CD4-positive, alpha-beta T cell (primary cell): ENCODE results near the gene ADSS1. TPM values are rescaled to one million over a fixed set of nuclear protein-coding genes. Genes with fewer than 3 reads are reported as not detected.

ENCODE experiments used
- ATAC-seq: fragments of 200-7000 bp; cut with Tn5 transposase; one replicate; pipeline ENCODE4 v1.10.0; 2022; ENCODE audit warnings: mild to moderate bottlenecking; ENCODE audit not compliant: poor library complexity
- CTCF ChIA-PET: fragments of 350-600 bp; sonication (Branson Sonifier 250); formaldehyde crosslinking; loops from one replicate; lab custom pipeline; 2021; ENCODE audit warnings: antibody characterized with exemption, inconsistent platforms; lab: Charles Lee
- POLR2A ChIA-PET: fragments of 350-600 bp; sonication (Branson Sonifier 250); formaldehyde crosslinking; loops from one replicate; lab custom pipeline; 2021; ENCODE audit warnings: antibody characterized with exemption, inconsistent platforms; lab: Charles Lee
- DNase-seq, 14 experiments: peaks; one replicate each; pipeline ENCODE4 v3.0.0-alpha.2; 2013 to 2020; ENCODE audit warnings: mixed read lengths in 2 of 14
- H3K27ac ChIP-seq, 2 donors: one replicate each; pipeline versions ENCODE4 v1.5.1 to v1.7.0; 2013; ENCODE audit warnings: low read length in 2 of 2, low read depth in 1 of 2, mild to moderate bottlenecking in 1 of 2
- H3K27me3 ChIP-seq, 2 experiments: 1 replicate in 1 of 2; 2 replicates in 1 of 2; pipeline versions ENCODE4 v1.6.1 to v1.7.0; 2013; ENCODE audit warnings: low read length in 2 of 2, control low read depth in 1 of 2, mild to moderate bottlenecking in 1 of 2, moderate library complexity in 1 of 2; ENCODE audit not compliant: insufficient read depth in 2 of 2, control insufficient read depth in 1 of 2
- H3K36me3 ChIP-seq: one replicate; pipeline ENCODE4 v1.6.1; 2013; ENCODE audit warnings: low read length, control low read depth; ENCODE audit not compliant: insufficient read depth
- H3K4me1 ChIP-seq: one replicate; pipeline ENCODE4 v1.6.1; 2013; ENCODE audit warnings: low read length, control low read depth; ENCODE audit not compliant: insufficient read depth
- H3K4me3 ChIP-seq: one replicate; pipeline ENCODE4 v1.5.1; 2013; ENCODE audit warnings: mild to moderate bottlenecking, low read length, moderate library complexity
- H3K9me3 ChIP-seq, 2 experiments: 1 replicate in 1 of 2; 2 replicates in 1 of 2; pipeline versions ENCODE4 v1.6.1 to v1.7.0; 2013; ENCODE audit warnings: low read length in 2 of 2, mild to moderate bottlenecking in 2 of 2, control low read depth in 1 of 2, moderate library complexity in 1 of 2; ENCODE audit not compliant: control insufficient read depth in 1 of 2, insufficient read depth in 1 of 2
- H3K27ac Mint-ChIP-seq: one replicate; pipeline ENCODE4 v1.8.0; 2020; ENCODE audit warnings: mixed read lengths
- H3K27me3 Mint-ChIP-seq: one replicate; pipeline ENCODE4 v1.8.0; 2021; ENCODE audit warnings: mixed read lengths
- H3K36me3 Mint-ChIP-seq: one replicate; pipeline ENCODE4 v1.8.0; 2021; ENCODE audit warnings: low read depth, mixed read lengths
- H3K4me1 Mint-ChIP-seq: one replicate; pipeline ENCODE4 v1.8.0; 2021; ENCODE audit warnings: low read depth, mixed read lengths
- H3K4me3 Mint-ChIP-seq: one replicate; pipeline ENCODE4 v1.8.0; 2020; ENCODE audit warnings: mild to moderate bottlenecking, mixed read lengths
- H3K9me3 Mint-ChIP-seq: one replicate; pipeline ENCODE4 v1.8.0; 2020; ENCODE audit warnings: mixed read lengths
- intact Hi-C, 2 experiments: fragments of 100-400 bp; cut with DNase I in 1 of 2; cut with micrococcal nuclease in 1 of 2; formaldehyde crosslinking; loops; one replicate each; pipeline versions ENCODE4 v1.15.1 to v1.9.0; 2023 to 2025; cut with DNase I, micrococcal nuclease
- total RNA-seq, 174 experiments: library from RNA in 2 of 174; stranded (reverse) in 2 of 174; gene quantifications; one replicate each; pipeline ENCODE4 v1.2.3 and lab custom pipeline; 2021 to 2026
- TF ChIP-seq, protein P1 (sequence below): fragments of 200-600 bp; IDR thresholded peaks from one replicate; pipeline ENCODE4 v1.8.0; 2022; ENCODE audit warnings: antibody characterized with exemption, mild to moderate bottlenecking

ADSS1 gene
- total RNA-seq, 2 experiments from 2014 or later, result 2.0 to 2.7 TPM

DNA sequence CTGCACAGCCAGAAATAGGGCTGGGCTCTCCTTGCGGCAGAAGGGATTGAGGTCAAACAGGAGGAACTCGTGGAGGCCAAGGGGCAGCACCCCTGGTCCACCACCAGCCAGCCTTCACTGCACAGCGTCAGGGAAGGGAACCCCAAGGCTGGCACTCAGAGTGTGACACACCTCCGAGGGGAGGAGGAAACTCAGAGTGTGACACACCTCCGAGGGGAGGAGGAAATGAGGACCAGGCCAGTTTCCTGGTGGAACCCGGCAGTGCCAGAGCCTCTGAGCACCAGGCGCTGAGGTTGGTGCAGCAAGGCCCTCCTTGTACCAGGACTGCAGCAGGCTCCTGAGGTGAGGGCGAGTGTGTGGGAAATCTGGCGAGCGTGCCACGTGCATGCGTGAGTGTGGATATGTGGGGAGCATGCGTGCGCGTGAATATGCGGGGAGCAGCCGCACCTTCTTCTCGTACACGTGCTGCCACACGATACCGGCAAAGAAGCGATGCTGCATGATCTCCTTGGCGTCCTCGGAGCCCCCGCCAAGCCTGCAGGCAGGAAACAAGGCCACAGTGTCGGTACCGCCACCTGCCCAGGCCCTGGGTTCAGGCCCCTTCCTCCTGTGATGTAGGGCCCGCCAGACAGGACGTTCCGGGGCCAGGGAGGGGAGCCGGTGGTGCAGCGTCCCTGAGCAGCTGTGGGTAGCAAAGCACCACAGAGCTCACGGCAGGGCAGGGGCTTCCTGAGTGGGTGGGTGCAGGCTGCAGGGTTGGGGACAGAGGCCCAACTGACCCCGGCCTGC lies 48.1 kb downstream of the ADSS1 start:
- Mint-ChIP-seq H3K27ac (no peak overlapping the region), H3K4me1 (no peaks in the 10 kb centered on the region), H3K4me3 (no peak overlapping the region), H3K9me3 (no peaks in the 10 kb centered on the region), H3K27me3 (no peaks in the 10 kb centered on the region), H3K36me3 (peaks cover 29% of the 10 kb centered on the region)
- TF ChIP-seq, protein P1, sequence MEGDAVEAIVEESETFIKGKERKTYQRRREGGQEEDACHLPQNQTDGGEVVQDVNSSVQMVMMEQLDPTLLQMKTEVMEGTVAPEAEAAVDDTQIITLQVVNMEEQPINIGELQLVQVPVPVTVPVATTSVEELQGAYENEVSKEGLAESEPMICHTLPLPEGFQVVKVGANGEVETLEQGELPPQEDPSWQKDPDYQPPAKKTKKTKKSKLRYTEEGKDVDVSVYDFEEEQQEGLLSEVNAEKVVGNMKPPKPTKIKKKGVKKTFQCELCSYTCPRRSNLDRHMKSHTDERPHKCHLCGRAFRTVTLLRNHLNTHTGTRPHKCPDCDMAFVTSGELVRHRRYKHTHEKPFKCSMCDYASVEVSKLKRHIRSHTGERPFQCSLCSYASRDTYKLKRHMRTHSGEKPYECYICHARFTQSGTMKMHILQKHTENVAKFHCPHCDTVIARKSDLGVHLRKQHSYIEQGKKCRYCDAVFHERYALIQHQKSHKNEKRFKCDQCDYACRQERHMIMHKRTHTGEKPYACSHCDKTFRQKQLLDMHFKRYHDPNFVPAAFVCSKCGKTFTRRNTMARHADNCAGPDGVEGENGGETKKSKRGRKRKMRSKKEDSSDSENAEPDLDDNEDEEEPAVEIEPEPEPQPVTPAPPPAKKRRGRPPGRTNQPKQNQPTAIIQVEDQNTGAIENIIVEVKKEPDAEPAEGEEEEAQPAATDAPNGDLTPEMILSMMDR, result no peak
- Histone ChIP-seq H3K36me3 (peaks cover 31% of the 10 kb centered on the region), H3K4me1 (peaks cover 9% of the 10 kb centered on the region), H3K27ac (no peak overlapping the region), H3K4me3 (no peak overlapping the region), H3K27me3 (no peaks in the 10 kb centered on the region), H3K9me3 (peaks cover 0 to 18% of the 10 kb centered on the region in 2 experiments)
- intact Hi-C loops, result no loop called here
- DNase-seq (no peak), ATAC-seq (no peak)
- ChIA-PET CTCF (interaction anchor here (4.3 kb wide), 1 partner anchor 55 kb away, joined by 49 read pairs; no protein-coding TSS in a partner anchor), POLR2A (interaction anchor here (1.0 kb wide), 1 partner anchor 29 kb away, joined by 3 read pairs; the partner anchor contains the start of gene ZBTB42)

DNA sequence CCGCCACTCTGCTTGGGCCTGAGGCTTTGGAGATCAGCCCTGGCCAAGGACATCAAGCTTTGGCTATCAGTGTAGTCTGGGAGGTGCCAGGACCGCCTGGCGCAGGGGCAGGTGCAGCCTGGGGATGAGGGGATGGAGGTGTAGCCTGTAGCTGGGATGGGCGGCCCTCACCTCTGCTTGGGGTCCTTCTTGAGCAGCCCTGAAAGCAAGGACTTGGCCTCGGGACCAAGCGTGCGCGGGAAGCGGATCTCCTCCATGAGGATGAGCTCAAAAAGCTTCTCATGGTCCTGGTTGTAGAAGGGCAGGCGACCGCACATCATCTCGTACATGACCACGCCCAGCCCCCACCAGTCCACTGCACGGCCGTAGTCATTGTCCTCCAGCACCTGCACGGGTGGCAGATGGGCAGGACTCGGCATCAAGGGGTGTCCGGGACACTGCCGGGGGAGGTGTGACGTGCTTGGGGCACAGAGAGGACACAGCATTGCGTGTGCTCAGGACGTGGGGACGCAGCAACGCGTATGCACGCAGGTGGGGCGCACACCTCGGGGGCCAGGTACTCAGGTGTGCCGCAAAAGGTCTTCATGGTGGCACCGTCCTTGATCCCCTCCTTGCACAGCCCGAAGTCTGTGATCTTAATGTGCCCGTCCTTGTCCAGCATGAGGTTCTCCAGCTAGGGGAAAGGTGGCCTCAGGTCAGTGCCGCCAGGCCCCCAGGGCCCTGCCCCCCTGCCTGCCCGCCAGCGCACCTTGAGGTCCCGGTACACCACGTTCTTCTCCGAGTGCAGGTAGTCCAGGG lies 48.9 kb downstream of the ADSS1 start:
- H3K36me3 Mint-ChIP-seq, result peaks cover 30% of the 10 kb centered on the region
- CTCF ChIA-PET, result no interaction called here
- H3K27ac Mint-ChIP-seq, result no peak overlapping the region
- intact Hi-C loops, result no loop called here
- H3K4me1 ChIP-seq, result peaks cover 9% of the 10 kb centered on the region
- H3K27ac ChIP-seq, result no peak overlapping the region
- no peaks in the 10 kb centered on the region for H3K9me3 Mint-ChIP-seq
- TF ChIP-seq, protein P1, result no peak
- H3K4me1 Mint-ChIP-seq, result no peaks in the 10 kb centered on the region
- POLR2A ChIA-PET, result interaction anchor here (1.0 kb wide), 2 partner anchors 28 kb away, joined by 3 read pairs; partner anchors contain the start of gene ZBTB42
- H3K9me3 ChIP-seq, result peaks cover 0 to 18% of the 10 kb centered on the region in 2 experiments
- DNase-seq (no peak), ATAC-seq (no peak)
- no peak overlapping the region for H3K4me3 ChIP-seq
- no peaks in the 10 kb centered on the region for H3K27me3 ChIP-seq
- H3K36me3 ChIP-seq, result peaks cover 31% of the 10 kb centered on the region
- no peaks in the 10 kb centered on the region for H3K27me3 Mint-ChIP-seq
- H3K4me3 Mint-ChIP-seq, result no peak overlapping the region

DNA sequence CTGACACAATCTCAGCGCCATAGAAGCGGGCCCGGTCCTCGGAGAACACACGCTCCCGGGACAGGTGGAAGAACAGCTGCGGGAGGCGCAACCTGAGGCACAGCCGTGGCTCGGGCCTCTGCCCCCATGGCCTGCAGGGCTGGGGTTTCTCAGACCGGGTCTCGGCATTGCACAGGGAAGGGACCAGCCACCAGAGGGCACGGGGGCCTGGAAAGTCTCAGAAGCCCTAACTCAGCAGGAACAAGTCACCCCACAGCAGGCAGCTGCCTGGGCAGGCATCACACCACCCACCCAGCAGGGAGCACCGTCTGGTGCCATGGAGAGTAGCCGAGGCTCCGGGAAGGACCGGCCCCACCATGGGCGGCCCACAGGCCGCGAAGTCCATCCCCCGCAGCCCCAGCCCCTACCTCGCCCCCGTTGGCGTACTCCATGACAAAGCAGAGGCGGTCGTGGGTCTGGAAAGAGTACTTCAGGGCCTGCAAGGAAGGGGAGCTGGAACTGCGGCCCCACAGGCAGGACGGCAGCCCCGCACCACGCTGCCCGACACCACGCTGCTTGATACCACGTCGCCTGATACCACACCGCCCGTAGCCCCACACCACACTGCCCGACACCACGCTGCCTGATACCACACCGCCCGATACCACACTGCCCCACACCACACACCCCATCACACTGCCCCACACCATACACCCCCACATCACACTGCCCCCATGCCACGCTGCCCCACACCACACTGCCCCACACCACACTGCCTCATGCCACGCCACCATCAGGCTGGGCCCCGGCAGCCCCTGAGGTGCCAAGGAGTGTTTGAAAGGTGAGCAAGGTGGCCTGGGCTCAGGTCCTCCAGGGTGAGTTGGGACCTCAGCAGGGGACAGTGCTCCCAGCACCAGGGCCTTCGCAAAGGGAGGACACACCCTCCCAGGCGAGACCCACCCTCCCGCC lies 49.8 kb downstream of the ADSS1 start:
- Histone ChIP-seq H3K4me3 (no peak overlapping the region), H3K36me3 (peaks cover 31% of the 10 kb centered on the region), H3K27me3 (no peaks in the 10 kb centered on the region), H3K4me1 (peaks cover 2% of the 10 kb centered on the region), H3K9me3 (peaks cover 0 to 18% of the 10 kb centered on the region in 2 experiments), H3K27ac (no peak overlapping the region)
- intact Hi-C loops, result no loop called here
- POLR2A ChIA-PET, result interaction anchor here (1.0 kb wide), 1 partner anchor 27 kb away, joined by 3 read pairs; the partner anchor contains the start of gene ZBTB42
- Mint-ChIP-seq H3K27me3 (no peaks in the 10 kb centered on the region), H3K4me1 (no peaks in the 10 kb centered on the region), H3K9me3 (no peaks in the 10 kb centered on the region), H3K27ac (no peak overlapping the region), H3K4me3 (no peak overlapping the region), H3K36me3 (peaks cover 30% of the 10 kb centered on the region)
- TF ChIP-seq, protein P1, result no peak
- DNase-seq (no peak), ATAC-seq (no peak)
- CTCF ChIA-PET, result no interaction called here
